ENCODE measurements around the gene CAPN15.

GRCh38 chr16:596736-597060 lies 69.2 kb downstream of the CAPN15 start:
- no peak for TF ChIP-seq POLR2A (IDR thresholded peaks at IDR 0.05; ENCODE audit: low read depth, low read length)
- no peak for TF ChIP-seq POLR2AphosphoS5 (IDR thresholded peaks at IDR 0.05; ENCODE audit: low read depth, low read length)
- TF ChIP-seq TAF1 (IDR thresholded peaks at IDR 0.05; ENCODE audit: low read depth, low read length), result no peak
- no peak for TF ChIP-seq PAX5 (IDR thresholded peaks at IDR 0.05; ENCODE audit: insufficient read depth, low read length, severe bottlenecking)
- no peak for TF ChIP-seq SPI1 (IDR thresholded peaks at IDR 0.05; ENCODE audit: low read depth, low read length)
- no peak for TF ChIP-seq POU2F2 (IDR thresholded peaks at IDR 0.05; ENCODE audit: low read depth, low read length)

Measured in GM12891 (cell line).